ENCODE data around the gene RUNX1.

The RUNX1 gene

GRCh38 chr21:35050348-35051286, 1.5 kb upstream of the RUNX1 start:
- DNase-seq (ENCODE audit: insufficient read length, low spot score), result peak; percentile 44
- no peak for FAIRE-seq
- no peak for TF ChIP-seq POLR2A (IDR thresholded peaks at IDR 0.05; ENCODE audit: low read depth, low read length)

GRCh38 chr21:35048183-35048601, 910 bp downstream of the RUNX1 start:
- no peak for TF ChIP-seq POLR2A (IDR thresholded peaks at IDR 0.05; ENCODE audit: low read depth, low read length)
- FAIRE-seq, result no peak
- DNase-seq (ENCODE audit: insufficient read length, low spot score), result no peak

- no peak for FAIRE-seq
- peak; percentile 17 for DNase-seq (ENCODE audit: insufficient read length, low spot score)
These were observed 2.2 kb downstream of the RUNX1 start for GRCh38 chr21:35046880-35047229.

GRCh38 chr21:35046263-35046624, 2.9 kb downstream of the RUNX1 start:
- FAIRE-seq (no peak), DNase-seq (ENCODE audit: insufficient read length, low spot score) (no peak)

More at GRCh38 chr21:35046880-35047229, 2.2 kb downstream of the RUNX1 start:
- no peak for TF ChIP-seq POLR2A (IDR thresholded peaks at IDR 0.05; ENCODE audit: low read depth, low read length)

GRCh38 chr21:35045542-35046262, 3.4 kb downstream of the RUNX1 start:
- no peak for FAIRE-seq
- no peak for TF ChIP-seq POLR2A (IDR thresholded peaks at IDR 0.05; ENCODE audit: low read depth, low read length)
- DNase-seq (ENCODE audit: insufficient read length, low spot score), result no peak

More at GRCh38 chr21:35046263-35046624, 2.9 kb downstream of the RUNX1 start:
- no peak for TF ChIP-seq POLR2A (IDR thresholded peaks at IDR 0.05; ENCODE audit: low read depth, low read length)

- no peak for TF ChIP-seq POLR2A (IDR thresholded peaks at IDR 0.05; ENCODE audit: low read depth, low read length)
- FAIRE-seq (no peak), DNase-seq (ENCODE audit: insufficient read length, low spot score) (no peak)
These were observed 4.1 kb downstream of the RUNX1 start for GRCh38 chr21:35044770-35045541.

GRCh38 chr21:35044128-35044527, 5.0 kb downstream of the RUNX1 start:
- no peak for FAIRE-seq

GRCh38 chr21:35043549-35043948, 5.6 kb downstream of the RUNX1 start:
- DNase-seq (ENCODE audit: insufficient read length, low spot score) (no peak), FAIRE-seq (no peak)
- TF ChIP-seq POLR2A (IDR thresholded peaks at IDR 0.05; ENCODE audit: low read depth, low read length), result no peak

More at GRCh38 chr21:35044128-35044527, 5.0 kb downstream of the RUNX1 start:
- no peak for DNase-seq (ENCODE audit: insufficient read length, low spot score)
- TF ChIP-seq POLR2A (IDR thresholded peaks at IDR 0.05; ENCODE audit: low read depth, low read length), result no peak

- FAIRE-seq (no peak), DNase-seq (ENCODE audit: insufficient read length, low spot score) (no peak)
- no peak for TF ChIP-seq POLR2A (IDR thresholded peaks at IDR 0.05; ENCODE audit: low read depth, low read length)
These were observed 6.3 kb downstream of the RUNX1 start for GRCh38 chr21:35042836-35043235.

- DNase-seq (ENCODE audit: insufficient read length, low spot score) (no peak), FAIRE-seq (no peak)
- TF ChIP-seq POLR2A (IDR thresholded peaks at IDR 0.05; ENCODE audit: low read depth, low read length), result no peak
These were observed 7.2 kb downstream of the RUNX1 start for GRCh38 chr21:35041881-35042280.

- DNase-seq (ENCODE audit: insufficient read length, low spot score) (no peak), FAIRE-seq (no peak)
- no peak for TF ChIP-seq POLR2A (IDR thresholded peaks at IDR 0.05; ENCODE audit: low read depth, low read length)
These were observed 8.0 kb downstream of the RUNX1 start for GRCh38 chr21:35041122-35041521.

- DNase-seq (ENCODE audit: insufficient read length, low spot score), result no peak
- FAIRE-seq, result no peak
- no peak for TF ChIP-seq POLR2A (IDR thresholded peaks at IDR 0.05; ENCODE audit: low read depth, low read length)
These were observed 9.4 kb downstream of the RUNX1 start for GRCh38 chr21:35039595-35040289.

GRCh38 chr21:35038772-35039319, 10.3 kb downstream of the RUNX1 start:
- no peak for TF ChIP-seq POLR2A (IDR thresholded peaks at IDR 0.05; ENCODE audit: low read depth, low read length)
- DNase-seq (ENCODE audit: insufficient read length, low spot score) (no peak), FAIRE-seq (no peak)
